Keratinocyte (primary cell): ENCODE data around the gene PIGQ. TPM values are rescaled to one million over a fixed set of nuclear protein-coding genes. Genes with fewer than 3 reads are reported as not detected.

ENCODE experiments used
- DNase-seq: peaks from one replicate; pipeline ENCODE4 v3.0.0-alpha.2; 2011; ENCODE audit warnings: low read depth, missing footprints, low spot score
- FAIRE-seq: peaks from 2 replicates; lab custom pipeline; 2011; peaks lifted over from hg19 to GRCh38; lab: Jason Lieb, UNC
- H2AFZ ChIP-seq: 2 replicates; pipeline ENCODE4 v1.6.0; 2012; ENCODE audit warnings: low read length, control low read depth, inconsistent platforms; ENCODE audit not compliant: control insufficient read depth
- H3K27ac ChIP-seq: 2 replicates; pipeline ENCODE4 v1.5.1; 2011; ENCODE audit warnings: low read length; ENCODE audit not compliant: control insufficient read depth, insufficient read depth
- H3K27me3 ChIP-seq: 3 replicates; pipeline ENCODE4 v1.6.0; 2011; ENCODE audit warnings: low read length; ENCODE audit not compliant: control insufficient read depth, insufficient read depth; ENCODE audit errors: extremely low read depth
- H3K36me3 ChIP-seq, 2 experiments: 2 replicates in 1 of 2; 3 replicates in 1 of 2; pipeline ENCODE4 v1.5.1; 2011; ENCODE audit warnings: low read length in 2 of 2, mild to moderate bottlenecking in 1 of 2; ENCODE audit not compliant: control insufficient read depth in 2 of 2, insufficient read depth in 2 of 2; ENCODE audit errors: extremely low read depth in 1 of 2
- H3K4me1 ChIP-seq: 3 replicates; pipeline ENCODE4 v1.5.1; 2011; ENCODE audit warnings: low read length; ENCODE audit not compliant: control insufficient read depth, insufficient read depth; ENCODE audit errors: extremely low read depth
- H3K4me2 ChIP-seq: 3 replicates; pipeline ENCODE4 v1.6.0; 2011; ENCODE audit warnings: low read depth, low read length; ENCODE audit not compliant: control insufficient read depth, insufficient read depth; ENCODE audit errors: extremely low read depth
- H3K4me3 ChIP-seq, 3 experiments: fragments of 200-600 bp in 1 of 3; sonication (generic) in 1 of 3; 2 replicates in 2 of 3; 3 replicates in 1 of 3; pipeline ENCODE4 v1.5.1; 2011 to 2016; ENCODE audit warnings: low read length in 3 of 3, mild to moderate bottlenecking in 3 of 3, control low read depth in 2 of 3, inconsistent platforms in 1 of 3, low read depth in 1 of 3, mixed read lengths in 1 of 3, mixed run types in 1 of 3, moderate library complexity in 1 of 3; ENCODE audit not compliant: control insufficient read depth in 2 of 3, insufficient read depth in 2 of 3; ENCODE audit errors: extremely low read depth in 1 of 3
- H3K79me2 ChIP-seq: 2 replicates; pipeline ENCODE4 v1.6.0; 2012; ENCODE audit warnings: low read length; ENCODE audit not compliant: control insufficient read depth, insufficient read depth
- H3K9ac ChIP-seq: 3 replicates; pipeline ENCODE4 v1.6.0; 2011; ENCODE audit warnings: low read length; ENCODE audit not compliant: control insufficient read depth, insufficient read depth; ENCODE audit errors: extremely low read depth
- H3K9me1 ChIP-seq: 3 replicates; pipeline ENCODE4 v1.6.0; 2011; ENCODE audit warnings: low read length; ENCODE audit not compliant: control insufficient read depth, insufficient read depth; ENCODE audit errors: extremely low read depth
- H3K9me3 ChIP-seq: 2 replicates; pipeline ENCODE4 v1.5.1; 2012; ENCODE audit warnings: low read depth, low read length; ENCODE audit not compliant: control insufficient read depth
- H4K20me1 ChIP-seq: 3 replicates; pipeline ENCODE4 v1.6.0; 2011; ENCODE audit warnings: low read length; ENCODE audit not compliant: control insufficient read depth, insufficient read depth; ENCODE audit errors: extremely low read depth
- CTCF ChIP-seq, 3 experiments: IDR thresholded peaks in 1 of 3; conservative IDR thresholded peaks in 1 of 3; optimal IDR thresholded peaks in 1 of 3; 2 replicates in 2 of 3; 3 replicates in 1 of 3; pipeline versions ENCODE3 to v1.5.1; 2011; ENCODE audit warnings: low read length in 3 of 3, mild to moderate bottlenecking in 3 of 3, moderate library complexity in 2 of 3, control low read depth in 1 of 3, inconsistent platforms in 1 of 3; ENCODE audit not compliant: insufficient read depth in 2 of 3; ENCODE audit errors: extremely low read depth in 1 of 3
- EZH2 ChIP-seq: IDR thresholded peaks from one replicate; pipeline ENCODE4 v1.6.1; 2012; ENCODE audit warnings: inconsistent platforms, mild to moderate bottlenecking, low read length, moderate library complexity
- dilution Hi-C: fragments of 300-500 bp; cut with MboI; formaldehyde crosslinking; loops from one replicate; pipeline ENCODE4 v1.7.0; 2020; ENCODE audit warnings: low sequenced_read_pairs; ENCODE audit not compliant: extremely low pct_ligation_motif_present
- polyA minus RNA-seq, 3 experiments: library from RNA; depleted of rRNA, polyadenylated mRNA; stranded (reverse); fragments of >200 nt; gene quantifications; 1 replicate in 1 of 3; 2 replicates in 1 of 3; 3 replicates in 1 of 3; pipeline ENCODE4 v1.2.3, GENCODE V29; 2011
- polyA plus RNA-seq, 5 experiments: library from polyadenylated mRNA; depleted of rRNA in 3 of 5; stranded (reverse) in 3 of 5; stranded (forward) in 1 of 5; unstranded in 1 of 5; fragments of >200 nt; gene quantifications; 1 replicate in 1 of 5; 2 replicates in 3 of 5; 3 replicates in 1 of 5; pipeline versions ENCODE4 v1.2.1 to v1.2.3, GENCODE V29; 2011 to 2012; ENCODE audit warnings: missing spikeins in 2 of 5, low read depth in 1 of 5, low replicate concordance in 1 of 5

Gene PIGQ
- 11.2 to 23.3 TPM (median 16.7 TPM) in 3 replicates for polyA plus RNA-seq
- 4.4 TPM for polyA plus RNA-seq (2011; ENCODE audit: low read depth)
- 10.5 and 25.0 TPM in 2 replicates for polyA plus RNA-seq (2011; cell fraction: cytosol; rRNA removed)
- 44.0 and 62.4 TPM in 2 replicates for polyA plus RNA-seq (2011; cell fraction: nucleus; rRNA removed)
- polyA plus RNA-seq (2012; ENCODE audit: low replicate concordance): 13.6 and 22.4 TPM in 2 replicates
- 29.9 to 52.5 TPM (median 36.1 TPM) in 3 replicates for polyA minus RNA-seq
- 43.9 TPM for polyA minus RNA-seq (2011; cell fraction: cytosol; rRNA and poly(A)+ RNA removed)
- polyA minus RNA-seq (2011; cell fraction: nucleus; rRNA and poly(A)+ RNA removed): 21.2 and 23.7 TPM in 2 replicates

- no peaks in the 10 kb centered on the region for H3K27me3 ChIP-seq
- peaks cover 14% of the 10 kb centered on the region for H3K79me2 ChIP-seq
- peak within 1 kb of the TSS; percentile 52 for H3K27ac ChIP-seq
- peaks cover 22% of the 10 kb centered on the region for H3K4me1 ChIP-seq
- no peaks in the 10 kb centered on the region for H3K9me3 ChIP-seq
- H3K4me2 ChIP-seq: peak within 1 kb of the TSS; percentile 90
- no peaks in the 10 kb centered on the region for H4K20me1 ChIP-seq
- no peak for FAIRE-seq
- H3K9ac ChIP-seq: peak within 1 kb of the TSS; percentile 85
- dilution Hi-C loops: no loop called here
- H3K36me3 ChIP-seq: peaks cover 1 to 12% of the 10 kb centered on the region in 2 experiments
- peak within 1 kb of the TSS; percentile 73 for H2AFZ ChIP-seq
- H3K9me1 ChIP-seq: no peaks in the 10 kb centered on the region
- no peak for DNase-seq
- peak within 1 kb of the TSS; percentile 45 to 95 (median 87) for H3K4me3 ChIP-seq
- TF ChIP-seq EZH2: no peak
- TF ChIP-seq CTCF (optimal IDR thresholded peaks at IDR 0.05 in 1 of 3, IDR thresholded peaks at IDR 0.05 in 1 of 3, conservative IDR thresholded peaks at IDR 0.05 in 1 of 3; ENCODE audit: extremely low read depth in 1 of 3, insufficient read depth in 2 of 3, low read length in 3 of 3): no peak
Measured at GRCh38 chr16:569445-570254, at the start of gene PIGQ. TSS of gene PIGQ (plus strand) at chr16:569968. CDS start at chr16:574075, 4,107 bp downstream.

- H4K20me1 ChIP-seq: peaks cover 11% of the 10 kb centered on the region
- TF ChIP-seq CTCF (optimal IDR thresholded peaks at IDR 0.05 in 1 of 3, IDR thresholded peaks at IDR 0.05 in 1 of 3, conservative IDR thresholded peaks at IDR 0.05 in 1 of 3; ENCODE audit: extremely low read depth in 1 of 3, insufficient read depth in 2 of 3, low read length in 3 of 3) (no peak), EZH2 (no peak)
- dilution Hi-C loops: no loop called here
- peaks cover 6 to 15% of the 10 kb centered on the region in 2 experiments for H3K36me3 ChIP-seq
- no peak overlapping the region for H3K27ac ChIP-seq
- H3K9me3 ChIP-seq: no peaks in the 10 kb centered on the region
- no peaks in the 10 kb centered on the region for H3K27me3 ChIP-seq
- H3K9me1 ChIP-seq: peaks cover 4% of the 10 kb centered on the region
- H2AFZ ChIP-seq: no peak overlapping the region
- H3K79me2 ChIP-seq: peaks cover 11% of the 10 kb centered on the region
- no peak overlapping the region for H3K4me2 ChIP-seq
- H3K4me3 ChIP-seq: no peak overlapping the region
- FAIRE-seq (no peak), DNase-seq (no peak)
- no peak overlapping the region for H3K9ac ChIP-seq
- peaks cover 22% of the 10 kb centered on the region for H3K4me1 ChIP-seq
Measured at GRCh38 chr16:520847-521246, 48.9 kb upstream of the PIGQ start.
